K562 (cell line): ENCODE data around the gene ELK4. TPM values are rescaled to one million over a fixed set of nuclear protein-coding genes. Genes with fewer than 3 reads are reported as not detected.

Experiments used
- BRCA1 ChIP-seq, 2 experiments: fragments of 450-650 bp in 1 of 2; sonication (generic) in 1 of 2; formaldehyde crosslinking in 1 of 2; IDR thresholded peaks; 2 replicates each; pipeline versions ENCODE4 v1.5.0 to v1.6.1; 2017 to 2020; ENCODE audit warnings: mild to moderate bottlenecking in 1 of 2, missing genetic modification reagents in 1 of 2
- GTF2E2 ChIP-seq: fragments of 200-800 bp; sonication (Bioruptor generic); IDR thresholded peaks from 2 replicates; pipeline ENCODE4 v1.6.1; 2016; ENCODE audit warnings: missing genetic modification characterization, missing compliant biosample characterization
- HCFC1 ChIP-seq: IDR thresholded peaks from 2 replicates; pipeline ENCODE4 v1.6.1; 2012; ENCODE audit warnings: low read depth, low read length, improper control_type of control experiment
- NFYB ChIP-seq: IDR thresholded peaks from 2 replicates; pipeline ENCODE4 v1.6.1; 2011; ENCODE audit warnings: mild to moderate bottlenecking, moderate library complexity; ENCODE audit not compliant: insufficient read length; ENCODE audit errors: extremely low read depth
- RBM25 ChIP-seq: fragments of 200-400 bp; formaldehyde crosslinking; IDR thresholded peaks from 2 replicates; pipeline ENCODE4 v1.6.1; 2018; ENCODE audit warnings: low read length, low read depth, moderate library complexity; ENCODE audit not compliant: severe bottlenecking
- ZNF165 ChIP-seq: fragments of 250-450 bp; sonication (Bioruptor Pico); IDR thresholded peaks from 2 replicates; pipeline ENCODE4 v1.4.0; 2020; ENCODE audit warnings: borderline replicate concordance
- ZNF347 ChIP-seq: fragments of 450-650 bp; formaldehyde crosslinking; IDR thresholded peaks from 2 replicates; pipeline ENCODE4 v1.4.0; 2020; ENCODE audit warnings: low read depth, mild to moderate bottlenecking, moderate library complexity
- ZNF57 ChIP-seq: fragments of 450-650 bp; formaldehyde crosslinking; IDR thresholded peaks from 2 replicates; pipeline ENCODE4 v1.4.0; 2020; ENCODE audit warnings: mild to moderate bottlenecking, moderate library complexity
- polyA plus RNA-seq, 8 experiments: library from polyadenylated mRNA; depleted of rRNA in 4 of 8; stranded (reverse) in 5 of 8; unstranded in 3 of 8; fragments of >200 nt; fragmentation: Nextera tagmentation in 2 of 8; fragmentation: Illumina TruSeq in 1 of 8; extraction: Ambion mirVana in 2 of 8; extraction: Trizol in 1 of 8; gene quantifications; 2 replicates each; pipeline versions ENCODE4 v1.2.1 to v1.2.3, GENCODE V29; 2011 to 2014; ENCODE audit warnings: inconsistent platforms in 1 of 8, missing spikeins in 1 of 8
- total RNA-seq, 7 experiments: library from RNA; depleted of rRNA in 6 of 7; stranded (reverse); fragments of >200 nt in 6 of 7; fragmentation: Illumina TruSeq in 2 of 7; extraction: Trizol in 2 of 7; gene quantifications; 2 replicates each; pipeline versions ENCODE4 v1.2.1 to v1.2.3, GENCODE V29; 2011 to 2021; ENCODE audit warnings: low replicate concordance in 1 of 7
- TF ChIP-seq, protein P1 (sequence below), 2 experiments: fragments of 450-650 bp in 1 of 2; sonication (generic) in 1 of 2; formaldehyde crosslinking in 1 of 2; IDR thresholded peaks; 2 replicates each; pipeline versions ENCODE4 v1.7.1 to v1.9.0; 2016 to 2022; ENCODE audit warnings: inconsistent platforms in 1 of 2, mild to moderate bottlenecking in 1 of 2, missing genetic modification reagents in 1 of 2
- TF ChIP-seq, protein P2 (sequence below): sonication (generic); formaldehyde crosslinking; IDR thresholded peaks from 2 replicates; pipeline ENCODE4 v1.8.0; 2023; ENCODE audit warnings: missing genetic modification reagents, mild to moderate bottlenecking, borderline replicate concordance

Gene ELK4
- total and polyA plus RNA-seq, 9 of the 15 experiments (the other 6 are each of a cell fraction or from before 2014, with no cell fraction given) = 2.0 to 21.7 (median 9.2) TPM

DNA sequence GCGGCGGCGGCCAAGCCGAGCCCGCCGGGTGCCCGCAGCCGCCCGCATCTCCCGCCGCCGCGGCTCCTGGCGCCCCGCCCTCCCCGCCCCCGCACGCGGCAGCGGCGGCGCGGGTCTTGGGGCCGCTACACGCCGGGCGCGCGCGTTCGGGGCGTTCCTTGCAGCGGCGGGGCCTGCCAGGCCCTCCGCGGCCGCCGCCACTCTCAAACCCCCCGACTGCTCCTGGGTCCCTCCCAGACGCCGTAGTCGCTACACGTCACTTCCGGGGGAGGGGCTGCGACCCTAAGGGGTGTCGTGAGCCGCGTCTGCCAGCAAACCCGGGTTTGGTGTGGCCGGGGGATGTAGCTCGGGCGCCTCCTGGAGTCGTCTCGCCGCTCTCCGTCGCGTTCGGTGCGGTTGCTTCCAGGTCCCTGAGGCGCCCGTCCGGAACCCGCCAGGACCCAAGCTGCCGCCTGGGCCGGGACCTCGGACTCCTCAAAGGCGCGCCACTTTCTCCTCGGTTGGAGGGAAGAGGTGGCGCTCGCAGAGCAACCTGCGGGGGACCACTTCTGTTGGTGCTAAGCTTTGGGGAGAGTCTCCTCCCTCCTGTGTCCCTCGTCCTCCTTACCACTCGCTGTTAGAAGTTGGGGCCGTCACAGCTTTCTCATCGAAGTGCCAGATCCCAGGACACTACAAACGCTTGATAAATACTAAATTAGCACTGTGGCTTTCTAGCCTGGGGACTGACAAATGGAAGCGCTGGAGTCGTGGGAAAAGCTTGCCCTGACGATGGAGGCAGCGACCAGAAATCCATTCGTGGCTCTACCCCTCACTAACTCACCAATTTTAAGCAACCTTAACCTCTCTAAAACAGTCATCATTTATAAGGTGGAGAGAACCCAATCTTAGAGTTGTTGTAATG lies at the start of gene ELK4 (continued):
- TF ChIP-seq, protein P1, sequence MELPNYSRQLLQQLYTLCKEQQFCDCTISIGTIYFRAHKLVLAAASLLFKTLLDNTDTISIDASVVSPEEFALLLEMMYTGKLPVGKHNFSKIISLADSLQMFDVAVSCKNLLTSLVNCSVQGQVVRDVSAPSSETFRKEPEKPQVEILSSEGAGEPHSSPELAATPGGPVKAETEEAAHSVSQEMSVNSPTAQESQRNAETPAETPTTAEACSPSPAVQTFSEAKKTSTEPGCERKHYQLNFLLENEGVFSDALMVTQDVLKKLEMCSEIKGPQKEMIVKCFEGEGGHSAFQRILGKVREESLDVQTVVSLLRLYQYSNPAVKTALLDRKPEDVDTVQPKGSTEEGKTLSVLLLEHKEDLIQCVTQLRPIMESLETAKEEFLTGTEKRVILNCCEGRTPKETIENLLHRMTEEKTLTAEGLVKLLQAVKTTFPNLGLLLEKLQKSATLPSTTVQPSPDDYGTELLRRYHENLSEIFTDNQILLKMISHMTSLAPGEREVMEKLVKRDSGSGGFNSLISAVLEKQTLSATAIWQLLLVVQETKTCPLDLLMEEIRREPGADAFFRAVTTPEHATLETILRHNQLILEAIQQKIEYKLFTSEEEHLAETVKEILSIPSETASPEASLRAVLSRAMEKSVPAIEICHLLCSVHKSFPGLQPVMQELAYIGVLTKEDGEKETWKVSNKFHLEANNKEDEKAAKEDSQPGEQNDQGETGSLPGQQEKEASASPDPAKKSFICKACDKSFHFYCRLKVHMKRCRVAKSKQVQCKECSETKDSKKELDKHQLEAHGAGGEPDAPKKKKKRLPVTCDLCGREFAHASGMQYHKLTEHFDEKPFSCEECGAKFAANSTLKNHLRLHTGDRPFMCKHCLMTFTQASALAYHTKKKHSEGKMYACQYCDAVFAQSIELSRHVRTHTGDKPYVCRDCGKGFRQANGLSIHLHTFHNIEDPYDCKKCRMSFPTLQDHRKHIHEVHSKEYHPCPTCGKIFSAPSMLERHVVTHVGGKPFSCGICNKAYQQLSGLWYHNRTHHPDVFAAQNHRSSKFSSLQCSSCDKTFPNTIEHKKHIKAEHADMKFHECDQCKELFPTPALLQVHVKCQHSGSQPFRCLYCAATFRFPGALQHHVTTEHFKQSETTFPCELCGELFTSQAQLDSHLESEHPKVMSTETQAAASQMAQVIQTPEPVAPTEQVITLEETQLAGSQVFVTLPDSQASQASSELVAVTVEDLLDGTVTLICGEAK (IDR thresholded peaks at IDR 0.05) = peak; percentile 87
- TF ChIP-seq, protein P1 (CRISPR knock-in tag; IDR thresholded peaks at IDR 0.05) = no peak
- no peak; the same call in 1 of the 2 replicates for TF ChIP-seq GTF2E2 (tag)
- no peak for TF ChIP-seq ZNF57
- TF ChIP-seq, protein P2, sequence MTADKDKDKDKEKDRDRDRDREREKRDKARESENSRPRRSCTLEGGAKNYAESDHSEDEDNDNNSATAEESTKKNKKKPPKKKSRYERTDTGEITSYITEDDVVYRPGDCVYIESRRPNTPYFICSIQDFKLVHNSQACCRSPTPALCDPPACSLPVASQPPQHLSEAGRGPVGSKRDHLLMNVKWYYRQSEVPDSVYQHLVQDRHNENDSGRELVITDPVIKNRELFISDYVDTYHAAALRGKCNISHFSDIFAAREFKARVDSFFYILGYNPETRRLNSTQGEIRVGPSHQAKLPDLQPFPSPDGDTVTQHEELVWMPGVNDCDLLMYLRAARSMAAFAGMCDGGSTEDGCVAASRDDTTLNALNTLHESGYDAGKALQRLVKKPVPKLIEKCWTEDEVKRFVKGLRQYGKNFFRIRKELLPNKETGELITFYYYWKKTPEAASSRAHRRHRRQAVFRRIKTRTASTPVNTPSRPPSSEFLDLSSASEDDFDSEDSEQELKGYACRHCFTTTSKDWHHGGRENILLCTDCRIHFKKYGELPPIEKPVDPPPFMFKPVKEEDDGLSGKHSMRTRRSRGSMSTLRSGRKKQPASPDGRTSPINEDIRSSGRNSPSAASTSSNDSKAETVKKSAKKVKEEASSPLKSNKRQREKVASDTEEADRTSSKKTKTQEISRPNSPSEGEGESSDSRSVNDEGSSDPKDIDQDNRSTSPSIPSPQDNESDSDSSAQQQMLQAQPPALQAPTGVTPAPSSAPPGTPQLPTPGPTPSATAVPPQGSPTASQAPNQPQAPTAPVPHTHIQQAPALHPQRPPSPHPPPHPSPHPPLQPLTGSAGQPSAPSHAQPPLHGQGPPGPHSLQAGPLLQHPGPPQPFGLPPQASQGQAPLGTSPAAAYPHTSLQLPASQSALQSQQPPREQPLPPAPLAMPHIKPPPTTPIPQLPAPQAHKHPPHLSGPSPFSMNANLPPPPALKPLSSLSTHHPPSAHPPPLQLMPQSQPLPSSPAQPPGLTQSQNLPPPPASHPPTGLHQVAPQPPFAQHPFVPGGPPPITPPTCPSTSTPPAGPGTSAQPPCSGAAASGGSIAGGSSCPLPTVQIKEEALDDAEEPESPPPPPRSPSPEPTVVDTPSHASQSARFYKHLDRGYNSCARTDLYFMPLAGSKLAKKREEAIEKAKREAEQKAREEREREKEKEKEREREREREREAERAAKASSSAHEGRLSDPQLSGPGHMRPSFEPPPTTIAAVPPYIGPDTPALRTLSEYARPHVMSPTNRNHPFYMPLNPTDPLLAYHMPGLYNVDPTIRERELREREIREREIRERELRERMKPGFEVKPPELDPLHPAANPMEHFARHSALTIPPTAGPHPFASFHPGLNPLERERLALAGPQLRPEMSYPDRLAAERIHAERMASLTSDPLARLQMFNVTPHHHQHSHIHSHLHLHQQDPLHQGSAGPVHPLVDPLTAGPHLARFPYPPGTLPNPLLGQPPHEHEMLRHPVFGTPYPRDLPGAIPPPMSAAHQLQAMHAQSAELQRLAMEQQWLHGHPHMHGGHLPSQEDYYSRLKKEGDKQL (CRISPR knock-in tag) = no peak
- TF ChIP-seq RBM25 = no peak
- TF ChIP-seq ZNF165 = no peak
- TF ChIP-seq BRCA1 (IDR thresholded peaks at IDR 0.05) = no peak
- TF ChIP-seq BRCA1 (CRISPR knock-in tag; IDR thresholded peaks at IDR 0.05) = no peak
- TF ChIP-seq NFYB = peak; percentile 7
- TF ChIP-seq ZNF347 (CRISPR knock-in tag) = no peak
- peak; percentile 72 for TF ChIP-seq HCFC1
